Measurements from ENCODE around the gene MED6.

MED6 gene, protein sequence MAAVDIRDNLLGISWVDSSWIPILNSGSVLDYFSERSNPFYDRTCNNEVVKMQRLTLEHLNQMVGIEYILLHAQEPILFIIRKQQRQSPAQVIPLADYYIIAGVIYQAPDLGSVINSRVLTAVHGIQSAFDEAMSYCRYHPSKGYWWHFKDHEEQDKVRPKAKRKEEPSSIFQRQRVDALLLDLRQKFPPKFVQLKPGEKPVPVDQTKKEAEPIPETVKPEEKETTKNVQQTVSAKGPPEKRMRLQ

DNA sequence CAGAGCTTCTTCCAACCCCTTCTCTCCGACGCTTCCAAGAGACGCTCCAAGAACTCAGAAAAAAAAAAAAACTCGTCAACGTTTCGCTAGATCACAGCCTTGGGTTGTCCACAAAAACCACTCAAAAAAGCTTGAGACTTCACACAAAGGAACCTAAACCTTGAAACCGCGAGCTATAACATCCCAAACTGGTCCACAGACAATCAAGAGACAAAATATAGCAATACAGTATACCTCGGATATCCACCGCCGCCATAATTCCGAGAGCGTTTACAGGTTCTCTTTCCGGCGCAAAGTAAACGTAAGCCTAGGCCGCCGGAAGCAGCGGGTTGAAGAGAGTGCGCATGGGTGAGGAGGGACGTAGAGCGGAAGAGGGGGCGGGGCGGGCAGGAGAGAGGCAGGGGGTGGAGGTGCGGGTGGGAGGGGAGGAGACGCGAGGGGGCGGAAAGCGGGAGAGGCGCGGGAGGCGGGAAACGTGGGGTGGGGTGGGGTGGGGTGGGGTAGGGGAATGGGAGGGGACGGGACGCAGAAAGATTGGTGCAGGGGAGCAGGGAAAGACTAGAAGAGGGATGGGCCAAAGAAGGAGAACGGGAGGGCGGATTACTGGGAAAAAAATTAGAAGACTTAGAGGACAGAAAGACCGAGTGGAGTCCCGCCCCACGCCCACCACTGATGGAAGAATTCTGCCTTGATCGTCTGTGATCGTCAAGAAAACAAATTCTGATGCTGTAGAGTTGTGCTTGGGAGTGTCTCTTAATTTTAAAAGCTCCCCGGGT lies at the start of gene MED6:
TSS of gene MED6 (minus strand) at position 274 of the 776 bp plus-strand sequence. CDS start at position 256, 18 bp downstream.
- peak; percentile 93 for DNase-seq

DNA sequence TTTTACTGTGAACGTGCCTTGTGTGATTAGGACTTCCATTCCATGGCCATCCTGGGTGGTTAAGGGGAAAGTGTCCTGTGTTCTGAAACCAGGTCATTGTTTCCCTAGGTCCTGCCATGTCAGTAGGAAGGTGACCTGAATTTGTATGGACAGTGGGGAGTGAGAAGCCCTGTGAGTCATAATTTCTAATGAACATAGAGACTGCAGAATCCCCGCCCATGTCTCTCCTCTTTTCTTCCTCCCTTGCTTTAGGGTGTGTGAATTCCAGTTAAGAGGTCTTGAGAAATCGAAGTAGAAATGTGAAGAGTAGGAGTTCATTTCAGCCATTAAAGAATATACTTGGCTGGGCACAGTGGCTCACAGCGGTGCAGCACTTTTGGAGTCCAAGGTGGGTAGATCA lies 49.3 kb upstream of the MED6 start:
- DNase-seq = no peak

DNA sequence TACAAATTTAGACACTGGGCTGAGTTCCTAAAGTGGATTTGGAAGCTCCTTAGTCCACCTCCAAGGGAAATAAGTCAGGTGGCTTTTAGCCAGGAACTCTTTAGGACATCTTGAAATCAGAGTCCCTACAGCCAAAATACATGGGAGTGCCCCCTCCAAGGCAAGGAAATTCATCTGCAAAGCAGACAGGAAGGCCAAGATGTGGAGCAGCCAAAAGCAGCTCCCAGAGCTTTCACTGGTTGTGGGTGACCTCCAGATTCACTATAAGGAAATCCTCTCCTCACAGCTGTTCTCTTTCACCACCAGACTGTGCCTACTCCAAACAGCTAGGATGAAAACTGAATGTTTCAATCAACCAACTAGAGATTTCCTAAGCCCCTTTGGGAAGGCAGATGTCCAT lies 47.9 kb upstream of the MED6 start:
- no peak for DNase-seq

DNA sequence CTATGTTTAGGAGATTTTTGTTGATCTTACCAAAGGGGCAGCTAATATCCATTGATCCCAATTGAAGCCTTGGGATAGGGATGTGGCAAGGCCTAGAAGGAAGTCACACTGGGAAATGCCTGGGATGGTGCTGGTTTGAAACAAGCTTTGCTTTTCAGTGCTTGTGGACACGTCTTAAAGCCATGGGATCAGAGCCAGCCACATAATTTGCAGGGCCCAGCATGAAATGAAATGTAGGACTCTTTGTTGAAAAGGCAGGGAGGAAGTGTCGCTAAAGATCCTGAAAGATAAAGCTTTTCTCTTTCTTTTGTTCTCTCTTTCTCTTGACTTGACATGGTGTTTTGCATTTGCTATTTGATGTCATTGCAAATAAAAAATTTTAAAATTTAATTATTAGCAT lies 46.2 kb upstream of the MED6 start:
- DNase-seq = peak; percentile 25

DNA sequence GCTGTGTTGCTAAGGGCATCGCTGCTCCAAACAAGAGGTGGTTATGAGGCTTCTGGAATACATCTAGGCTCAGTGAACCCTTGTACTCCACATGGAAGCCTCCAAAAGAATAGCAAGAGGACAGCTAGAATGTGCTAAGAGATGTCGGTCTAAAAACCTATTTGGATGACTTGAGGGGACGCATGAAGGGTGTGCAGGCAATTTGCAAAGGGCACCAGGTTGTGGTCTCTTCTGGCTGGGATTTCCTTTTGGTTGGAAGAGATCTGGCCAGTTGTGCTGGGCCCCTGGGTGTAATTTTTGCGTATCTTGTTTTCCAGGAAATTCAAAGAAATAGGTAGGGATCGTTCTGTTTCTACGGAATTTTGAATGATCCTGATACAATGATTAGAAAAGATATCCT lies 45.4 kb upstream of the MED6 start:
- no peak for DNase-seq

DNA sequence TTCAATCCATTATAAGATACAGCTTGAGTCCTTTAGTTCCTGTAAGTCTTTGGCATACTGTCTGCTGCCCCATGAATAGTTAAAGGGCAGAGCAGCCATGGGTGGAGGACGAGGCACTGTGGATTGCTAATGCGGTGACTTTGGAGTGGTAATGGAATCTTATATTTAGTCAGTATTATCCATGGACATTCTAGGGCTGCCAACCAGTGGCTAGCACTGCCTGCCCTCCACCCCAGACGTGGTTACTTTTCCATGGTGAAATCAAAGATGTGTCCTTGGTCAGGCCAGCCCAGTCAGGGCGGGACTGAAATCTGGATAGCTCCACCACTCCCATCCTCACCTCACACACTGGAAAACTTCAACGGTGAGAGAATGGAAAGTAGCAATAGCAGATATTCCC lies 43.5 kb upstream of the MED6 start:
- no peak for DNase-seq

DNA sequence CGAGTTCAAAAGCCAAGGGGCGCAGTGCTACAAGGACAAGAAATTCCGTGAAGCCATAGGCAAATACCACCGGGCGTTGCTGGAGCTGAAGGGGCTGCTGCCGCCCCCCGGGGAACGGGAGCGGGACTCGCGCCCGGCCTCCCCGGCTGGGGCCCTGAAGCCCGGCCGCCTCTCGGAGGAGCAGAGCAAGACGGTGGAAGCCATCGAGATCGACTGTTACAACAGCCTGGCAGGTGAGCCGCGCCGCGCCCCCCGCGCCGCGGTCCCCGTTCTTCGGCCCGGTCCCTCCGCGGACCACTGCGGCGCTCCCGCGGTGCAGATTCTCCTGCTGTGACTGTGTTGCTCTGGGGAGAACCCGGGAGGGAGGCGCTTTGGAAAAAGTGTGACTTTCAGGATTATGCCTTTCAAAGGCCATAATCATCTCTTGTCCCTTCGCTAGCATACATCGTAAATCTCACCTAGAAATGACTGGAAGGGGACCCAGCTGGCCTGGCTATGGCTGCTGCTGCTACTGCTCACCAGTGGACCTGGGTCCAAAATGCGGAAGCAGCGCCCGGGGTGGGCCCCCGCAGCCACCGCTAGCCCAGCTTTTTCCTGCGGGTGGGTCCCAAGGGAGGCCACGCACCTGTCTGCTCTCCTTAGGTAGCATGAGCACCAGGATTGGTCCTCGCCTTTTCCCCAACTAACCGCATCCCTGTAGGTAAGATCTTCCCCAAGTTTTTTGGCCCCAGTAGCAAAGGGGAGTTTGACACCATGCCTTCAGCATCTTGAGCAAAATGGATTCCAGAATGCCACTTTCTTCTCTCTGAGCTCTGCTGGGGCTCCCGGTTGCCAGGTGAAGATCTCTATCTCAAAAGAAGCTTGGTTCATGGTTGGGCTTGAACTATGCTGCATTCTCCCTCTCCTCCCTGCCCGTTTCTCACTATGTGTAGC lies 42.1 kb upstream of the MED6 start:
- DNase-seq = peak; percentile 36

DNA sequence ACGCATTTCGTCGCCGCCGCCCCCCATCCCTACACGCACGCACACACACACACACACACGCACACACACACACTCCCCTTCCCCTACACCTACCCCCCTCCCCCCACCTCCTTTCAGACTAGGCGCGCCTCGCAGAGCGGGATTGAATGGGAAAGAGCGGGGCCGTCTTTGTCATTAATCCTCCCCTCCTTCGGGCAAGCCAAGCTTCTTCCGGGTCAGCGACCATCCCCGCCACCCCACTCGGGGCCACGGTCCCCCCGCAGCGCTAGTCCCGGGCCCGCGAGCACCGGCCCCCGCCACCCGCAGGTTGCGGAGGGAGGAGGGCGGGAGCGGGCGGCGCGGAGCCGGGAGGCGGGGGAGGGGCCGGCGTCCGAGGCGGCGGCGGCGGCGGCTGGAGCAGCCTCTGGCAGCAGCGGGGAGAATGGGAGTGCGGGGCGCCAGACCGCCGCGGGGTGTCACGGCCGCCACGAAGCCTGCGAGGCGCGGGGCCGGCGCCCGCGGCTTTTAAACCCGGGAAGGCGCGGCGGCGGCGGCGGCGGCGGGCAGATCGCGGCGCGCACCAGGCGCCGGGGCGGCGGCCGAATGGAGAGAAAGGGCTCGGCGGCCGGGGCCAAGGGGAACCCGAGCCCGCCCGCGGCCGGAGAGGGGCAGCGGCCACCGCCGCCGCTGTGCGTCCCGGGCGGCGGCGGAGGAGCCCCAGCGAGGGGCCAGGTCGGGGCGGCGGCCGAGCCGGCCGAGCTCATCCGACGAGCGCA lies 41.3 kb upstream of the MED6 start, which contains the start of gene TTC9:
TSS of gene TTC9 (plus strand) at position 369 of the 755 bp plus-strand sequence. CDS start at position 583, 214 bp downstream.
- peak; percentile 39 for DNase-seq

DNA sequence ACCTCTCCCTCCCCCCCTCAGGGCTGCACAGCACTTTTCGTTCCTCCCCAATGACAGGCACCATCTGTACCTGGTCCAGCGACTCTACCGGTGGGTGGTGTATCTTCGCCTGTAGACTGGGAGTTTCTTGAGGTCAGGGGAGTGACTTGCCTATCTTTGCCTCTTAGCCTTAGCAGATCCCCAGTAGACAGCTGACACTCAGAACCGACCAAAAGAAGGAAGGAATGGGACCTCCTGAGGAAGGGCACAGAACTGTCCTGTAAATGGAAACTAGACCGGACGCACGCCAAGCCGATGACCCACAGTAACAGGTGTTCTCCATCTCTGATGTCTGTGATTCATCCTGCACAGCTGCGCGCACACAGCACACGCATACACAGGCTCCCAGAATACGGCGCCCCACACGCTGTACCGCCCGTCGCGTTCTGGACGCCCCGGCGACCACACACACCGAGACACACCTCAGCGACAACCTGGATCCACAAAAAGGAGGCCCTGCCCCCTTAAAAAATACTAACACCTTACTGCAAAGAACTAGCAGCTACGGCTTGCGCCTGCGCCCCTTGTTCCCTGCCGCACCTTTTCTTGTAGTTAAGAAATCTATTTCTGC lies 40.6 kb upstream of the MED6 start:
- peak; percentile 64 for DNase-seq

DNA sequence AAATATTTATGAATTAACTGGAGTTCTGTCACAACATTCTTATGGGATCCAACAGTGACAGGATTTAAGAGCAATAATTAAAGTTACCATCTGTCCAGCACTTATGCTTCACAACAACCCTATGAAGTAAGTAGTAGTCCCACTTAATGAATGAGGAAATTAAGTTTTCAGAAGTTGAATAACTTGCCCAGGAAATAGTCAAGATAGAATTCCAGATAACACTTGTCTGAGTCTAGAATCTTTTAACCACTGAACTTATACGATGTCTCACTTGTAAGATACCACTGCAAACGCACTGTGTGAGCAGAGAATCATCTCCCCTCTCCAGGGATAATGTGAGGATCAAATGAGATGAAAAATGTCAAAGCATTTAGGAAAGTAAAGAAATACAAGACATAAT lies 38.0 kb upstream of the MED6 start:
- no peak for DNase-seq

DNA sequence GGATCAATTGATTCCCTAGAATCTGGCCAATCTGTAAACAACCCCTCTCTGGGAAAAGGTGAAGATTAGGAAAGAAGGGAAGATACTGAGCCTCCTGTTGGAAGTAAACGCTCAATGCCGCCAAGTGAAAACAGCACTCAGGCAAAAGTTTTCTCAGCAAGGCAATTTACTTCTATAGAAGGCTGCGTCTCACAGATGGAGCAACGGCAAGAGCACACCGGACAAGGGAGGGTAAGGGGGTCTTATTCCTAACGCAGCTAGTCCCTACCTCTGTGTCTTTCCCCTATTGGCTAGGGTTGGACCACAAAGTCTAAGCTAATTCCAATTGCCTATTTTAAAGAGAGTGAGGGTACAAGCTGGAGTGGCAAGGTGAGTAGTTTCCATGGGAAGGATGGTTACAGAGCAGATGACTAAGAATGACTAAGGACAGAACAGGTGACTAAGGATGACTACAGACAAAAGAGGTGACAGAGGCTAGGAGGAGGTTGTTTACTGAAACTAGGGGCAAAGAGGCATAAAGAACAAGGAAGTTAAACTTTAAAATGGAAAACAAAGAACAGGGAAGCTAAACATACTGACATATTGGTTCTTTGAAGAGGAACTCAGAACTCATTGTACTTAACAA lies 35.6 kb upstream of the MED6 start:
- DNase-seq = no peak

DNA sequence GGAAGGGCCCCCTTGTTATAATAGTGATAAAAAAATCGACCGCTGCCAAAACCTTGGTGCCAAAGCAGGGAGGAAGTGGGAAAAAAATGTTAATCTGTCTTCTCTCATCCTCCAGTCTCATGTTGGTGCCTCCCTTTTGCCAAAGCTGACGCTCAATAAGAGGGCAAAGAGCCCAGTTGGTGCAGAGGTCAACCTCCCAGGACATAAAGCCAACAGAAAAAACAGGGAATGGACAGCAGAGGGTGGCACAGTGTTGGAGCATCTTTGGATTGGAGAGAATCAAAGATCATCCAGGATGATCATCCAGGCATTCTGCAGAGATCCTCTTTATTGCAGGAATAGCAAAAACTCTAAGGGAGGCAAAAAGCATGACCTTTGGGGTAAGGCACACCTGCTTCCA lies 31.5 kb upstream of the MED6 start:
- no peak for DNase-seq

DNA sequence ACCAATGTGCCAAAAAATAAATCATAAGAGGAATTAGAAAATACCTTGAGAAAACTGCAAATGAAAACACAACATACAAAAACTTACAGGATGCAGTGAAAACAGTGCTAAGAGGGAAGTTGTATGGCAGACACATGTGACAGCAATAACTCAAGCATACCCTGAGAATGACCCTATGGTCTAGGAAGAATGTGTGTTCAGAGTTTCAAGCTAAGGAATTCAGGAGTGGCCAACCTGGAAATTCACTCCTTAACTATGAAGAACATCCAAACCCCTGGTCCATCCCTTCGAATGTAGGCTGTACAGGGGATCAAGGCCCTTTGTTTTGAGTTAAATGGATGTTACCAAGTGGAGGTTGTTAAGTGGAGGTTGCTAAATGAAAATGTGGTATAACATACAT lies 24.5 kb upstream of the MED6 start:
- DNase-seq = no peak

DNA sequence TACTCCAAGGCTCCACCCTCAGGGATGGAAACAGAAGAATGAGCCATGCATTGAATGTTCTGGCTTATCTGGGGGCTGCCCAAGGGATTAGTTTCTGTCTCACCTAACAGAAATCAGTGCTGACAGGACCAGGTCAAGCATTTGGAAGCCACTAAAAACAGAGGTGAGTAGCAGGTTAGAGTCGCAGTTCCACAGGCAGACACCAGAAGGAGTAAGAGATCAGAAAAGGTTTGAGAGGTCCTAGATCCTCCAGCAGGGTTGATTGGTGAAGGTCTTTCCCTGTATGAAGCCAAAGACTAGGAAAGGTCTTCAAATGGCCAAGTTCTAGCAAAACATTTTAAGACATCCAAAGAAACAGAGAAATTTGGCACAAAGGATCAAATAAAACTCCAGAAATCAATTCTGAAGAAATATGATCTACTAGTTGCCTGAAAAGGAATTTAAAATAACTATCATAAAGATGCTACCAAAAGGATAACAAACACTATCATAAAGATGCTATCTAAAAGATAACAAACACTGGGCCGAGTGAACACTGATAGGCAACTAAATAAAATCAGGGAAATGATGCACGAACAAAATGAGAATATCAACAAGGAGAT lies 21.8 kb upstream of the MED6 start:
- peak; percentile 70 for DNase-seq

DNA sequence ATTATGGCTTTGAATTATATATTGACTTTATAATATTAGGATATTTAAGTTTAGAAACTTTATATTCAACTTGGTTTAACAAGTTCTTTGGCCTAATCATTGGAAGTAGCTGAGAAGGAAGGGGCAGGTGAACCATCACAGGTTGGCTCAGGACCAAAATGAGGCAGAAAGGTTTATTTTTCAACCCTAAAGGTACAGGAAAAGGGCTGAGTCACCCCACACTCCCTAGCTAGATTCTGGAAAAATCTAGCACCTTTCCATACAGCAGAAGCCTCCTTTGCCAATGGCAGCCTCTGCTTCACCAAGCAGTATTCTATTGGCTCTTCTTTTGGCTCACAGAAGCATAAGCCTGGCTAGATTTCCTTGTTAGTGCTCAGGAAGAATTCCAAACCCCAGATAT lies 19.3 kb upstream of the MED6 start:
- DNase-seq = no peak

DNA sequence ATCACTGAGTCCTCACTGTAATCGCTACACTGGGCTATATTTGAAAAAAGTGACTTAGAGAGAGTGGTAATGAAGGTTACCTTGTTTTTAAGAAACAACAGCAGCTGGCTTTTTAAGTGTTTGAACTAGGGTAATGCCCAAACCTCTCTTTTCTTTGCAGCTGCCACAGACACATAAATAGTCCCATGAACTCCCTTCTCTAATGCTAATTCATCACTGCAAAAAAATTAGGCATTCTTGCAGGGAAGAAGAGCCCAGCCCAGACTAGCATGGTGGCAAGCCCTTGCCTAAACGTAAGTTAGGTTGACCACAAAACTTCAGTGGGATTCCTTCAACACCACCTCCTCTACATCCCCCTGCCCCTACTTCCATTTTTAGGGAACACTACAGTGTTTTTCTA lies 17.9 kb upstream of the MED6 start:
- no peak for DNase-seq

DNA sequence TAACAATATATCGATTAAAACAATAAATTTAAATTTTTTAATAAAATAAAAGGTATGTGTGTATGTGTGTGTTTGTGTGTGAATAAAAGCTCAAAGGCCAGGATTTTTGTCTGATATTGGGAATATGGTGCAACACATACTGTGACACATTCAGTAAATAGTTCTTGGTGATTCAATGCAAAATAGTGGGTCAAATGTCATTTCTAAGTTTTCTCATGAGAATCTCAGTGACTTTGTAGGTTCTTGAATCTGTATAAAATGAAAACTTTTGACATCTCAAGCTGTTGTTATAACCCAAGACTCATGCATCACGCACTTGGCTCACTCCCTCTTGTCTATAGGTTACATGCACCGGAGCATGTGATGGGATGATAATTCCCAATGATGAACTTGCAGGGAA lies 16.2 kb upstream of the MED6 start:
- DNase-seq = no peak

DNA sequence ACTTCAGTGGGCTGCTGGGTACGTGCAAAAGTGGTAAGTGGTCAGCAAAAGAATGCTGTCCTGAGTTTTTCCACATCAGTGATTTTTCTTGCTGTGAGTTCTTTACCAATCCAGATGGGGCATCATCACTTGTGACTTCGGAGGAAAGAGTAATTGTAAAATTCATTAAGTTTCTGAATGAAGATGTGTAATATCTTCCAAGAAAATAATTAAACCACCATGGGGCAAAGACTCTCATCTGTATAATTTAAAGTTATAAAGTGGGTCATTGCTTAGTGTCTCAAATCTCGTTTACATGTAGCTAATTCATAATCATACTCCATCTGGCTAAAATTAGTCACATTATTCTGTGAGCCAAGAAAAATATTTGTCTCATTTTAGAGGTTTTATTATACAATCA lies 10.8 kb upstream of the MED6 start:
- DNase-seq = no peak

DNA sequence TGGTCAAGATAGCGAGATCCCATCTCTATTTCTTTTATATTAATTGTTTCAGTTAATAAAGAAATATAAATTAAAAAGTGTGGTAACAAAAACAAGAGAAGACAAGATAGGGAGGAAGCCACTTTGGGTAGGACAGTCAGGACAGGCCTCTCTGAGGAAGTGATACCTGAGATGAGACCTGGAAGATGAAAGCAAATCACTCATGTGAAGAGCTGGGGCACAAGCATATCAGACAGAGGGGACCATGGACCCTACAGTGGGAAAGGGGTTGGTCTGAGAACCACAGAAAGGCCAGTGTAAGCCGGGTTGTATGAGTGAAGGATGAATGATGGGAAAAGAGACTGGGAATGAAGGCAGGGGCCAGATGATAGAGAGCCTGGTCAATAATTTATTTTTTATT lies 1.8 kb upstream of the MED6 start:
- no peak for DNase-seq

DNA sequence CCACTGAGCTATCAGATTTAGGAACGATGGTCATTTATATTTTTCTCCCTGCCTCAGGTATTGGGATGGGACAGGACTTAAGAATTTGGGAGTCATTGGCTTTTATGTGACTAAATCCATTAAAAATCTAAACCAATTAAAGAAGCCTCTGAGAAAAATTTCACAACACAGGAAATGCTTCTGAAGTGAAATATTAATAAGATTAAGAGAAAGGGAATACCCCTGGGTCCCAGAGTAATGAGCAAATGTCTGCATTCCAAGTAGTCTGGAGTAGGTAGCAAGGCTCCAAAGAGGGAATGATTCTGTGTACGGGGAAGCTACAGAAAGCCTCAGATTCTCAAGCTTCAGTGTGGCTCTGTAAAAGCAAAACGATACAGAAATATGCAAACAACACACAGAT lies 707 bp upstream of the MED6 start:
- DNase-seq = no peak

DNA sequence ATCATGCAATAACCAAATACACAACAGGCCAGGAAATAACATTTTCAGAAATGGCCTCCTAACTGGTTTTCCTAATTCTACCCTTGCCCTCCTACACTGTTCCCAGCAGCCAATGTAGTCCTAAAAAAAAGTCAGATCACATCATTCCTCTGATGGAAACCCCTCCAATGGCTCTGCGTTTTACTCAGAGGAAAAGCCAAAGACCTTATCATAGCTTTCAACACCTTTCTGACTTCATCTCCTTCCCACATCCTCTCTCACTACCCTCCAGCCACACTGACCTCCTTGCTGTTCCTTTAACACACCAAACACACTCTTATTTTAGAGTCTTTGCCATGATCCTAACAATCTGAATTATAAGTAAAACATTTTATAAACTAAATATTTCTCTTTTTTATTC lies 1.1 kb downstream of the MED6 start:
- no peak for DNase-seq

Measured in CD4-positive, alpha-beta T cell treated with Interleukin-17A for 1 hour (primary cell).